NT2/D1 (cell line): ENCODE measurements around the gene CD79A.

Experiments
- YY1 ChIP-seq: IDR thresholded peaks from 2 replicates; pipeline ENCODE4 v1.6.1; 2011; ENCODE audit not compliant: insufficient read length, insufficient read depth
- ZNF274 ChIP-seq: IDR thresholded peaks from 2 replicates; pipeline ENCODE4 v1.6.1; 2011; ENCODE audit warnings: mild to moderate bottlenecking, low read depth, low read length

GRCh38 chr19:41903193-41903953, 26.3 kb downstream of the CD79A start:
- TF ChIP-seq ZNF274 (no peak), YY1 (no peak)
